GM18951 (cell line): ENCODE data around the gene IFNA16.
"Not testable (repeated sequence)": the region's sequence is repeated elsewhere in the genome, so short reads cannot be mapped to it uniquely, and the experiment has no call there.

Source experiments
- POLR2A ChIP-seq: IDR thresholded peaks from 4 replicates; pipeline ENCODE4 v1.6.1; 2011; ENCODE audit warnings: mild to moderate bottlenecking; ENCODE audit not compliant: insufficient read length, insufficient read depth; ENCODE audit errors: extremely low read depth
- in situ Hi-C: fragments of 300-500 bp; cut with MboI; formaldehyde crosslinking; loops from one replicate; pipeline ENCODE4 v1.12.0; 2022; ENCODE audit warnings: low sequenced_read_pairs, mixed read lengths, inconsistent platforms; ENCODE audit not compliant: unreplicated experiment

IFNA16 gene

DNA sequence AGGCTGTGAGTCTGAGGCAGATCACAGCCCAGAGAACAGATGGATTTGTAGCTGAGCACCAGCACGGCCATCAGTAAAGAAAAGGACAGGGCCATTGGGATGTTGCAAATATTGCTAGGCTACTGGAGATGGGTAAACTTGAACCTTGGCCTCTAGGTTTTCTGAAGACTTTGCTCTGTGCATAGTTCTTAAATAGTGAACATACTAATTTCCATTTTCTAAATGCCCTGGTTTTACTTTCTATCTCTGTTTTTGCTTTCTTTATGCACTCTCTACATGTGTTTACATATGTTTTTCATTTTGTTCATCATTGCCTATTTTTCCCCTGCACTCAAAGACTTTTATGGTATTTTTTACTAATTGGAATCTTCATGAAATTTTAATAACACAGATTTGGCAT lies at the start of gene IFNA16:
Gene IFNA16 (minus strand): TSS at position 101 of the 400 bp plus-strand sequence. CDS start 6 bp downstream, at position 95.
- in situ Hi-C loops: not testable (repeated sequence)

DNA sequence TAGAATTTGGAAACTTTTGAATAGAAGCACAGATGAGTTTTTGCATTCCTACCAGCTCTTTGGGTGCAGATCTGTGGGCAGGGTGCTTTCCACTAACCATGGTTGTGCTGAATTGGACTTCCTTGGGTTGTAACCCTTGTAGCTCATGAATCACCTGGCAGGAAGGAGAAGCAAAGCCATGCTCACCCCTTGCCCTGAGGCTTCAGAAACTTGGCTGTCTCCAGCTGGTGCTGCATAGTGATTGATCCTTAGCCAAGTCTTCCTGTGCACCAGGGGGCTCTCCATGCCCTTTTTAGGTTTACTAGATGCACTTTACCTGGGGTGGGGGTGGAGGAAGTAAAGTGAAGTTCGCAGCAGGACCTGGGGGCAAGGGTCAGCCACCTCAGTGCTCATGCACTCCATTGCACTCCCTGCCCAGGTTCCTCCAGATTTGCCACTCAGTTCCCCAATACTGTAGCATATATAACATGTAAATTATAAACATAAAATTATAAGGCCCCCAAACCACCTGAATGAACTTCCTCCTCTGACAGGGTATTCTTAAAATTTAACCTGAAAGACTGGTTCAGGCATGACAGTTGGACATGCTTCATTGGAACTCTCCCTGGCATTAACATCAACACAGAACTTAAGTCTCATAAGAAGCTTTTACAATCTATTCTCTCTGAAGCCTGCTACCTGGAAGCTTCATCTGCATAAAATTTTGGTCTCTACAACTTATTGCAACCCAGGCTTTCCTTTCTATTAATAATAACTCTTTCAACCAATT lies 48.5 kb upstream of the IFNA16 start:
- in situ Hi-C loops: no loop called here
- no peak for TF ChIP-seq POLR2A

DNA sequence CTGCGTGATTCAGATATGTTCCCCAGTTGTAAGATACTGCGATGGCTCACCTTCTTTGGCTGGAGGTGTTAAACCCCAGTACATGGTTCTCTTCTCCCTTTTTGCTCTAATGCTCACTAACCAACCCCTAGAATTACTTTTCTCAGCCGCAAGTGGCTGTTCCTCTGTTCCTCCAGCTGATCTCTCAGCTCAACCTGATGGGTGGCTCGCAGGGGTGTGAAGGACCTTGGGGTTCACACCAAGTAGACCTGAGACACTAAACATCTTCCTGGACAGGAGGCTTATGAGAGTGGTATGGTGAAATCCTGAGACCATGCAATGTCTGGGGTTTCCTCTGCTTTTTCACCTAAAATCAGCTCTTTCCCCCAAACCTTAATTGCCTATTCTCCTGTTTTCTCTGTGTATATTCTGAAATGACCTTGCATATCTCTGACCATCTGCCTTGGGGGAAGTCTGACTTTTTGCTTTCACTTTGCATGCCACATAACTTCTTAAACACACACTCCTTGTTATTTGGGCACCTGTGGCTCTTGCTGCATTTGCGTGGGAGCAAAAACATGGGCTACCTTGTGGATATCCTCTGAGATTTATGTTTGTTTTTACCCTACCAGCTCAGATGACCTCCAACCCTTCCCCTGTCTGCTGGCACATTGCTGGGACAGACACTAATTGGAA lies 38.6 kb upstream of the IFNA16 start:
- TF ChIP-seq POLR2A: no peak
- in situ Hi-C loops: no loop called here

DNA sequence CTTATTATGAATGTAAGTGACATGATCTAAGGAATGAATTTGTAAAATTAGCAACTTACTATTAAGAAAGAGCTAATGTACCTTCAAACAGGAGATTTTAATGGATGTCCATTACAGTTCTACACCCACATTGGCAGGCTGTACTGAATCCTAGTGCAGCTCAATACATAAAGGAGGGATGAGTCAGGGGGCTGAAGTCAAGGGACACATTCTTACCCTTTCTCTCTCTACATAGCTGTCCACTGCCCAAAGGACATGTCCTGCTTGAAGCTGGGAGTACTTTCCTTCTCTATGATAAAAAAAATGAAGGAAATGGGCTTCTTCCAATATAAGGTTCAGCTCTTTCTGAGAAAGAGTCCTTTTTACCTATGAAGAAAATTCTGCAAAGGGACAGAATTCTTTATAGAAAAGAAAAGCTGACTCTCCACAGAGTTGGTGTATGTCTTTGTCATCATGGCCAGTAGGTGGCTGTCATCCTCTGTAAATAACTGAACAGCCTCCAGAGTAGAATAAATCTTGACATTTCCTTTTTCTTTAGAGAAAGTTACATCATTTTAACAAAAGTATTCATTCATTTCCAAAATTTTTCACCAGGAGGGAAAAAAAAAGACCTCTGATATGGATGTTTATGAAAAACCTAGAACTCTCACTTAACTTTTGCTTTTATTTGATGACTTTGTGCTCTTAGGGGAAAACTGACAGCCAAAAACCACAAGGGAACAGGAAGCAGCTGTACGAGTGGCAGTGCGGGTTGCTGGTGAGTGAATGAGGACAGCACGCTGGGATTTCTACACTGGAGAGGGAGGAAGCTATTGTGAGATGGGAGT lies 35.8 kb upstream of the IFNA16 start:
- TF ChIP-seq POLR2A: no peak
- in situ Hi-C loops: loop anchor here (5.0 kb wide), 1 partner anchor 54 kb away; the partner anchor contains the start of gene IFNA5

DNA sequence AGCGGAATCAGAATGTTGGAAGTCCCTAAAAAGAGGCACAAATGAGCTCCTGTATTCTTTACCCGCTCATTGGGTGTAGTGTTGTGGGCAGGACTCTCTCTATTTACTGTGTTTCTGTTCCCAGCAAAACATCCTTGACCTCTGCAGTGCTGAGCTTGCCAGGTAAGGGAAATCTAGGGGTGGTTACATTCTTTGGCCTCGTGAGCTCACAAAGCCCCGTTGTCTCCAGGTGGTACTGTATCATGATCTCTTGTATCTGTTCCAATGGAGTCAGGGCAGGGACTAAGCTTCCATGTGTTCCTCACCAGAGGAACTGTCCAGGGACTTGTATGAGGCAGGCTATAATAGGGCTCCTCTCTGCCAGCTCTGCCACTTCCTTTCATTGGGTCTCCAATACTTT lies 34.5 kb upstream of the IFNA16 start:
- in situ Hi-C loops: loop anchor here (5.0 kb wide), 1 partner anchor 56 kb away; the partner anchor contains the start of gene IFNA5
- no peak for TF ChIP-seq POLR2A

DNA sequence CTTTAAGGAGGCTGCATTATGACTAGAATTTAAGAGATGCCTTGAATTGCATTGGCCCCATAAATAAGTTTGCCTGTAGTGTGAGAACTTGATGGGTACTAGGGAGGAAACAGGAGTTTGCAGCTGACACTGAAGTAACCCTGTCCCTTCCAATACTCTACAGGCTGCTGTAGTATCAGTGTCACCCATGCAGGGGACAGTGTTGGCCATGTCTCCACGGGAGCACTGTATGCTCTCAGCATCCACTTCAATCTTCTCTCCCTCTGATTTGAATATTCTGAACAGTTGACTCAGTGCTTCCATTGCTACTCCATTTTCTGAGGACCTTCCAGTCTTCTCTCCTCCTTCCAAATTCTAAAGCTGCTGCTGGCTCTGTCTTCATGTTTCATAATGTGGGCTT lies 34.1 kb upstream of the IFNA16 start:
- TF ChIP-seq POLR2A: no peak
- in situ Hi-C loops: loop anchor here (5.0 kb wide), 1 partner anchor 56 kb away; the partner anchor contains the start of gene IFNA5

DNA sequence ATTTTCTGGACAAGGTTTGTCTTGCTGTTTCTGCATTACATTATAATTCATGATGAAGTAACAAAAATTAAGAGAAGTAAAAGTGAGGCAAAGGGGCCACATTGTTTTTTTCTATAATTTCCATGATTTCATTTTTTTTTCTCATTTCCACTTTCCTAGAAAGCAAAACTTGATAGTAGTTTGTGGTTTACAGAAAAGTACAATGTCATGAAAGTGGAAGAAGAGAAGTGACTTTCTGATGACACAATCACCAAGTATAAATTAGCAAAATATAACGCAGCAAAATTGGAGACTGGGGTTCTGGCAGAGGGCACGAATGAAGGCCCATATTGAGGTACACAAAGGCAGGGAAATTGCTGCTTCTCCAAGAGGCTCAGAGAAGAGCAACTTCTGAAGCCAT lies 27.7 kb upstream of the IFNA16 start:
- in situ Hi-C loops: no loop called here
- no peak for TF ChIP-seq POLR2A

DNA sequence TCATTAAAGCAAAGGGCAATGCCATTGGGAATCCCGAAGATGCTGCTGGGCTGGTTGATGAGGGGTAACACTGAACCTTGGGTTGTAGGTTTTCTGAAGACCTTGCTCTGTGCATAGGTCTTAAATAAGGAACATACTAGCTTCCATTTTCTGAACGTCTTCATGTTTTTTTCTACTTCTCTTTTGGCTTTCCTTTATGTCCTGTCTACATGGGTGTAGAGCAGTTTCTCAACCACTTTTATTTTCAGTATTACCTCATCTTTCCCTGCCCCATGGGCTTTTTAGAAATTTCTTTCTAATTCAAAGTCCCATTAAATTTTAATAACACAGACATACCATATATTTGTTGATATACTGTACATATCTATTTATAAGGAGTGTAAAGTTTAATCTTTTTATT lies 22.8 kb upstream of the IFNA16 start, which contains the start of gene IFNA14:
Gene IFNA14 (minus strand): TSS at position 95 of the 400 bp plus-strand sequence. CDS start 70 bp downstream, at position 25.
- TF ChIP-seq POLR2A: no peak
- in situ Hi-C loops: no loop called here

DNA sequence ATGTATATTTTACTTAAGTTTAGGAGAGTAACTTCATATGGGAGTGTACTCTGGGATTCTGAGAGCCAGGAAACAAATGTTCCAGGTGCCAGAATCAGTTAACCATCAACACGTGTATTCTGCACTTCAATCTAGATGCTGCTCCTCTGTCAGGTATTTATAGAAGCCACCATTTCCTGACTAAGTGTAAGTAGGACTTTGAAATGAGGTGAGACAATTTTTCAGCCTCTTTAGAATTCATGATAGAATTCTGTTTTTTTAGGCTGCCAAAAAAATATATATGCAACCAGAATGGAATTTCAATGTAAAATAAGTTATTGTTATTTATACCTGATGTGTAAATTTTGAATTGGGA lies 19.2 kb upstream of the IFNA16 start:
- in situ Hi-C loops: not testable (repeated sequence)

DNA sequence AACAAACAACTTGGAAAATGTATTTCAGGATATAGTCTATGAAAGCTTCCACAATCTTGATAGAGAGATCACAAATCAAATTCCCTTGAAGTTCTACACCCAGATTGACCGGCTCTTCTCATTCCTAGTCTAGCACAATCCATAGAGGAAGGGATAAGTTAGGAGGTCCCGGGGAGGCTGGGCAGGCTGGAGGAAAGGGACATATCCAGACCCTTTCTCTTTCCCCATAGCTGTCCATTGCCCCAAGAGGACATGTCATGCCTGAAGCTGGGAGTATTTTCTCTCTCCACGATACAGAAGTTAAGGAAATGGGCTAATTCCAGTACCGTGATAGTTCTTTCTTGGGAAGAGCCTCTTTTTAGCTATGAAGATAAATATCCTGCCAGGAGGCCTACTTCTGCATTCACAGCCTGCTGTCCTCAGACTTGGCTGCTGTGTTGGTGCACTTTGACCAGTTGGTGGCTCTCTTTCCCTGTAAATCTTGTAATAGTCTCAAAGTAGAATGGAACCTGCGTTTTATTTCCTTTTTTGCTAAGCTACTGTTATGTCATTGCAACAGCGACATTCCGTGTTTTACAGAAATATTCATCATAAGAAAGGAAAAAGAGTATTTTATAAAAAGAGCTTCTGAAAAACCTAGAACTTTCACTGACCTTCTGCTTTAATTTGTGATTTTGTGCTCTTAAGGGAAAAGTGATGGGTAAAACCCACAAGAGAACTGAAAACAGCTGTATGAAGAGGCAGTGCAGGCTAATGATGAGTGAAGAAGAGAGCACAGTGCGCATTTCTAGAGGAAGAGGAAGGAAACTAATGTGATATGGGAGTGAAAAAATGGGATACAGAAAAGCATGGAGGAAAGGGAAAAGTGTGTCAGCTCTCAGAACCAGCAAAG lies 18.6 kb upstream of the IFNA16 start:
- in situ Hi-C loops: not testable (repeated sequence)

DNA sequence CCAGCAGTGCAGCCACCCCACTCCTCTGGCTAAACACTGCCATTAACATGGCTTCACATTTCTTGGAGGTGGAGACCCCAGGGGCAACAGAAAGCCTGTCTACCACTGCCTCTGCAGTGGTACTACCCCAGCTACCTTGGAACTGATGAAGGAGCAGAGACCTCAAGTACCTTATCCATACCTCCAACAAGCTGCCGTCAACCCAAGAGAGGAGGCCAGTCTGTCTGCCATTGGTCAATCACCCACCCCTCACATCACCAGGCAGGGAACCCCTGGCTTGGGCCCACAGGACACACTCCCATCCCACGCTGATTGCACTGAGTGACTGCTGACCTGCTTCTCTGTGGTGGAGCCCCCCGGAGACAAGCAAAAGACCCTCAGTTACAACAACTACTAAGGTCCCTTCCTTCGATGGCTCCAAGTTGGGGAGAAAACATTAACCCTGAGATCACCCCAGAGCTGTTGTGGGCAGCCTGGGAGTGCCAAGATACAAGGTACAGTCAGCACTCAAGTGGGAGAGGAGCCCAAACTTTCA lies 17.1 kb upstream of the IFNA16 start:
- TF ChIP-seq POLR2A: no peak
- in situ Hi-C loops: no loop called here

DNA sequence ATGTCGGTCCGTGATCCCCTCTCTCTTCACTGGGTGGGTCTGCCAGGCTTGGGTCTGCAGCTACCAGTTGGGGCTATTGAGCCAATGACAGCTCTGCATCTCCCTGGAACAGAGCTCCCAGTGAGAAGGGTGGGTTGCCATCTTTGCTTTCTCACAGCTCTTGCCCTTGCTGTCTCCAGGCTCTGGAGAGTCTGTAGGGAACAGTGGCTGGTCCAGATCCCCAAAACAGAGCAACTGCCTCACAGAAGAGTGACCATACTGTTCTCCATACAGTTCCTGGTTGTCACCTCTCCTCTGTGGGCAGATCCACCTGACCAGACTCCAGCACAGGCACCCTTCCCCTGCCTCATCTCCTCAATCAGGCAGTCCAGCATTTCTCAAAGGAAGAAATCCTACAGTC lies 16.1 kb upstream of the IFNA16 start:
- in situ Hi-C loops: no loop called here
- TF ChIP-seq POLR2A: no peak
